CD4-positive, alpha-beta T cell treated with Interleukin-17A for 4 hours (primary cell): ENCODE data around the gene GFAP.

Source experiments
- DNase-seq: peaks from one replicate; pipeline ENCODE4 v3.0.0-alpha.2; 2020; ENCODE audit warnings: mixed read lengths

GFAP gene

DNA sequence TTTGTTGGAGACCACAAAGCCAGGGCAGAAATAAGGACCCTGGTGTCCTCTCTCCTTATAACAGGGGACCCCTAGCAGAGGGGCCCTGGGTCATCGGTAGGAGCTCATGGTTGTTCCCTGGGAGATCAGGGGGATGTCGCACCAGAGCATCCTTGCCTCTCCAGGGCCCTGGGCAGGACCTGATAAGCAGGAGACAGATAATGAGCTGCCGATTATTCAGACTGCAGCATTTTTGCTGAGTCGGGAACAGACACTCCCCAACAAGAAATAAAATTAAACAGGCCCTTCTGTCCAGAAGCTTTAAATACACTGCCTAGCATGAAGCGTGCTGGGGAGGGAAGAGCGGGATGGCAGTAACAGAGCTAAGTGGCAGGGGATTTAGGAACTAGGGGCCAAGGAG is 15.4 kb upstream of the GFAP start:
- DNase-seq, result no peak

DNA sequence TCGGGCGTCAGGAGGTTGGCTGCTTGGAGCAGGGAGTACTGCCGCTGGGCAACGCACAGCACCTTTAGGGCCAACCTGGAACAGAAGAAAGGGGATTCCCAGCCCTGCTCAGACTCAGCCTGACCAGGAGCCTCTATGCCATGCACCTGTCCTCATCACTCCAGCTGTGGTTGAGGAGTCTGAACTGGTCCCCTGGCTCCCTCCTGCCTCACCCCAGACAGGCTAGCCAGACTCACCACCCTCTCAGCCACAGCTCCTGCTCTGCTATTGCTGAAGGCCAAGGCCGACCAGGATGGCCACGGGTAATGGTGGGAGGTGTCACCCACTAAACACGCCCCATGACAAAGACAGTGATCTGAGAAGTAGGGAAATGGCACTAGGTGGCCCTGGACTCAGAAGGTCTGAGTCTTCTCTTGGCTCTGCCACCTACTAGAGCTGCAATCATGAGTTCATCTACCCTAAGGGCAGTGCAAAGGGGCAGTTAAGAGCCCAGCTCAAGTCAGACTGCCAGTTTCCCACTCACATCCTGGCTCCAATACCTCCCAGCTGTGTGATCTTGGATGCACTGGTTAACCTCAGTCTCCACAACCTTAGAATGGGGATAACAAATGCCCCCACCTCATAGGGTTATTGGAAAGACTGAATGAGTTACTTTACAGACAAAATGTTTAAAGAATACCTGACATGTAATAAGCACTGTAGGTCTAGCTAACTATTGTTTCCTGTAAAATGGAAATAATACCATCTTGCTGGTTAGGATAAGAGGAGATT is 13.8 kb upstream of the GFAP start:
- DNase-seq, result no peak

DNA sequence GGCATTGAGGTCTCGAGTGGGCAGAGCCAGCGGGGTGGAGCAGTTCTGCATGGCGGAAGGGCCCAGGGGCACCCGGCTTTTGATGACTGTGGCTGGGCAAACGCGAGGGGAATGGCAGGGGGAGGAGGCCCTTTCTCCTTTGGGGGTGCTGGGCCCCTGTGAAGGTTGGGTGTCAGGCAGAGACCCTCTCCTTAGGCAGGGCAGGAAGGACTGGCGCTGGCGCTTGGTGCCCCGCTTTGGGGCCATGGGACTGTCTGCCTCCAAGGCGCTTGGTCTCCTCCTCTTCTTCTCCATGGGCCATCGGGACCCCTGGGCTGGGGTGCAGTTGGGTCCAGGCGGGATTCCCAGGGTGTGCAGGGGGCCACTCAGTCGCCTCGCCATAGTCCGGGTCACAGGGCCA is 12.8 kb upstream of the GFAP start:
- no peak for DNase-seq

DNA sequence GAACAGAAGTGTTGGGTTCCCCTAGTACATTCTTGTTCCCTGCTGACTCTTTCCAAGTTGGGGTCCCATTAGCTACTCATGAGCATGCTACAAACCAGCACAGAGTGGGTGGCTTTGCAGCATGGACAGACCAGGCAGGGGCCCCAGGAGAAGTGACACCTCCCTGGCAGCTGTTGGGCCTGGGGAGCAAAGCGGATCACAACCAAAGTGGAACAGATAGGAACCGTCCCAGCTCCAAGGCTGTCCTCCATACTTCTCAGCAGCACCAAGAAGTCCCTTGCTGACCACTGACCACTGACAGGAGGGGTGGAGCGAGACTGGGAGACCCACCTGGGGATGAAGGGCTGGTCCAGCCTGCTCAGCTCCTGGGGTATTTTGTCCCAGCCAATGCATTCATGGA is 12.4 kb upstream of the GFAP start:
- no peak for DNase-seq

DNA sequence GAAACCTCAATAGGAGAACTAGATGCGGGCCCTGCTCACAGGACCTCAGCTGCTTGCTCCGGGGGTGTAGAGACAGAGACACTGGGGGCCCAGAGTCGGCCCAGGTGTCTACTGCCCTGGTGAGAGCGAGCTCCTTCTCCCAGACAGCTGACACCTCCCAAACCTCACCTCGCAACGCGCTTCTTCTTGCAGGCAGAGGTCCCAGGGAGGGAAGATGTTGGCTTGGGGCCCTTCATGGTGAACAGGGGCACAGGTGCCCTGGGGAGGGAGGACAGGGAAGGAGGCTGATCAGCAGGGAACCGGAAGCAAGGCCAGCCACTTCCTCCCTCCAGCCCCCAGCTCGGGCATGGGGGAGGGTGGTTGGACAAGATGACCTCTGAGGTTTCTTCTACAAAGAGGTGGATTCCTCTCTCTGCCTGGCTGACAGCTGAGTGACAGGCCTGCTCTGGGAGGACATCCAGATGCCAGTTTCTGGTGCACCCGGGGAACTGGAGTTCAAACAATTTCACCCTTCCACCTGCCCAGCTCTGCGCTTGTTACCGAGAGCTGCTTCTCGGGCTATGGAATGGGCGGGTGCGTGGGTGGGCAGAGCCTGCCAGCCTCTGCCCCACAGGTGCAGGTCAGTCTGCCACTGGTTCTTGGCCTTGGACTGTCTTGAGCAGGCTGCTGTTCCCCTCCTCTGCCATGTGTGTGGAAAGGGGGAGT is 11.7 kb upstream of the GFAP start:
- no peak for DNase-seq

DNA sequence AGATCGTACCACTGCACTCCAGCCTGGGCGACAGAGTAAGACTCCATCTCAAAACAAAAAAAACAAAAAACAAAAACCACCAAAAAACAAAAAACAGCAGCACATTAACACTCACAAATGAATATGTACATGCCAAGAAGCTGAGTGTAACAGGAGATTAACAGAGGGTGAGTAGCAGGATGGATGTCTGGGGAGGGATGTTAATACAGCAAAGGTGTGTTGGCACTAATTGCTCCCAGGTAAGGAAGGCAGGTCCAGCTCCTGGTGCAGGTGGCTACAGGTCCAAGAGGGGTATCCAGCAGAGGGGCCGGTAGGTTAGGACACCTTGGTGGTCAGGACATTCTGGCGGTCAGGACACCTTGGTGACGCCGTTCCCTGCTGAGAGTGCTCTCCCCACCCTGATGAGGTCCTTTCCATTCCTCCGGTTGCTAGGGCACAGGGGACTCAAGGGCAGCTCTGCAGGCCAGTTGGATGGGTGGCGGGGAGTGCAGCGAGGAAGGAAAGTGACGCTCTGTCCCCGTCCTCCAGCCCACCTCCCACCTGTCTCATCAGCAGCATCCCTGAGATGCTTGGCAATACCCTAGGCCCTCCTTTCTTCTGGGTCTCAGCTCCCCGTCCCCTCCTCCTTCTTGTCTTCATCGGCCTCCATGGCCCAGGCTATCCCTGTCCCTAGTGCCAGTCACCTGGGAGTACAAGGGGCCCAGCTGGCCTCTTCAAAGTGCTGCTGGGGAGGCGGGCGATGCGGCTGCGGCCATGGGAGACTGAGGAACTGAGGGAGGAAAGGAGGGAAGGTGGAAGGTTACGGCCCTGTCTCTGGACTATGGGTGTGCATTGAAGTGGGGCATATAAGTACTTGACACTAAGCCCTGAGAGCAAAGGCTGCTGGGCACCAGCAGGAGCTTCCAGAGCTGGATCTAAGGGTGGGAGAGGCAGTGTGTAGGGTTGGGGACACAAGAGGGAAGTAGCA is 10.7 kb upstream of the GFAP start:
- DNase-seq, result no peak

DNA sequence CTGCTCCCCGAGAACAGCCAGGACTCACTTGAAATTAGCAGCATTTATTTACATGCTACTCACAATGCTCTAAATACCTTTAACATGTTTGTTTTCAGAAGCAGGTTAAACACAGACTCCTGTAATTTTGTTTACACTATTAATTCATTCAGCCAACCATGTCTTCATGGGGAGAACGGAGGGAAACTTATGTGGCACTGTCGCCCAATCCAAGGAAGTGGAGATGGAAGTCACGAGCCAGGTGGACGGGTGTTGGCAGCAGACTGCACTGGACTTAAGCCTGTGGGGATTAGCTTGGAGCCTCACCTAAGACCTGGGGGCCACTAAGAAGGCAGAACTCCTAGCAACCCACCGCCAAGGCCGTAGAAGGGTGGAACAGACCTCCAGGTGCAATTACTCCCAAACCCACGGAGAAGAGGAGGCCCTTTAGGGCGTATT is 8.8 kb upstream of the GFAP start:
- no peak for DNase-seq

DNA sequence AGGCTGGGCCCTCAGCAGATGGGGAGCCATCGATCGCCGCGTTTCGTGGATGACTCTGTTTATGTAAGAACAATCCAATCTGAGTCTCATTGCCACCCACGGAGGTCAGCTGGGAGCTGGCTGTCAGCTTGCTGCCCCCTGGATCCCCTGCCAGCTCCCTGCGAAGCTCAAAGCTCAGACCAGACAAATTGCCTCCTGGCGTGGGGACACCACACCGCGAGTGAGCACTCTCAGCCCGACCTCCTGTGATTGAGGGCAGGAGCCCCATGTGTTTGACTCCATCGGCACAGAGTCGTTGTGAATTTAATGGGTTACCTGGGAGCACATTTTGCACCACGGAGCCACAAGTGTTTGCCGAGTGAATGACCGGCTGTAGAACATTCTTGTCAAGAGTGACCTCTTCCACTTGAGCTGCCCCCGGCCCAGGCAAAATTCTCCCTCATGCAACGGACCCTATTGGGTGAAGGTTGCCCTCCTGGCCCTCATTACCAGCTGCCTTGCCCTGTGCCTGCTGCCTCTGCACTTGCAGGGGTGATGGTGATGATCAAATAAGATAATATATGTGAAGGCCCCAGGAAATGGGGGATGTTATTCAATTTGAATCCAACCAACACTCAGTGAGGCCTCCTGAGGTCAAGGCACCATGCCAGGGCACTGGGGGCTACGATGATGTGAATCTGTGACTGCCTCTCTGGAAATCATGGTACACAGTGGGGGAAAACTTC is 7.6 kb upstream of the GFAP start:
- no peak for DNase-seq

DNA sequence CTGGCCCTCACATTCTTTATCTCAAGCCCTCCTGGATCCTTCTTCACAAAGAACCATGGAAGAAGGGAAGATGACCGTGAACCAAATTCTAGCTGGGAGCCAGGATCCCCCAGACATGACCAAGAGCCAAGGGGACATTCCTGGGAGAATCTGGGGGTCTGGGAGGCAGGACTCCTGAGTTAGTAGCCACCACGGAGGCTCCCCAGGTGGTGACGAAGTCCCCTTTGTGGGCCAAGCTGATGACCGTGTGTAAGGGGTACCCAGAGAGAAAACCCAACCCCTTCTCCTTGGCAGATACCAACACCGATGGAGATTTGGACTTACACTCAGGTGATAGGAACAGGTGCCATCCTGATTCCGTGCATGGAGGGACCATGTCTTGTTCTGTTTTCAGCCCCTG is 6.8 kb upstream of the GFAP start:
- no peak for DNase-seq

DNA sequence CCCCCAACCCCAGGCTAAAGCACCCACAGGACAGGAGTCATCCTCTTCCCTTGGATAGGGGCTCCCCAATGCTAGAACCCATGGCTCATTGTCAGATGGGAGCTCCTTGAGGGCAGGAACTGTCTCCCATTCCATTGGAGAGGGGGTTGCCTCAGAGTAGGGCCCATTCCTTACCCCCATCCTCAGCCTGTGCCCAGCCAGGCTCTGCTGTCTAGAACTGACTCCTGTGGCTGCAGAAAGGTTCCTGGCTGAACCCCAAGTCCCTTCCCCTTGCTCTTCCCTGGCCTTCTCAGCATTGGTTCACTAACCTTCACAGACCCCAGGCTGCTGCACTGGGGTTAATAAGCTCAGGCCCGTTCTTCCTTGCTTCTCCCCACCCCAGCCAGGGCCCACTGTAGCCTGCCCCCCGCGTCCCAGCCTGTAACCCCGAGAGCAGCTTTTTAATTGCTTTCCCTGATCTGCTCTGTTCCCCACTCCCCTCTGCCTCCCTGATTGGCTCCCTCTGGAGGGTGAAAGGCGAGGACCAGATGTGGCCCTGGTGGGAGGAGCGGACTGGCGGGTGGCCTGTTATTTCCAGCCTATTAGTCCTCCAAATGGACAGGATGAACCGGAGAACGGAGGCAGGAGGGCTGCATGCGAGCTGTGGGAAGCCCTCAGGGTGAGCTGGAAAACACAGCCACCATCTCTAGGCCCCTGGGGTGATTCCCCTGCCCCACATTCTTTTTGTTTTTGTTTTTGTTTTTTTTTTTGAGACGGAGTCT is 6.0 kb upstream of the GFAP start:
- DNase-seq, result no peak

DNA sequence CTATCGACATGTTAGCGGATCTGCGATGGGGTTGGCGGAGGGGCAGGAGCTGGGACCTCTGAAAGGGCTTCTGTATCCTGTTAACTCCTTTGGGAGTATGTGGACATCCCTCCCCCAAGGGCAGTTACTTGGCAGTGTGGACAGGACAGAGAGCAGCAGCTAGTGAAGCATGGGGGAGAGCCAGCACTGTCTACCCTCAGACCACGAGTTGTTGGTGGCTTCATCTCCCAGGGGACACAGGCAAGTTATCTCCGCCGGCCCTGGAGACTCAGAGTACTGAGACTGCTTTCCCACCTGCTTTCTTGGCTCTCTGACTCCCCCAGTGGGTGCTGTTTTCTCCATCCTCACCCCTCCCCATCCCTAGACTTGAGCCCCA is 5.3 kb upstream of the GFAP start:
- DNase-seq, result no peak

DNA sequence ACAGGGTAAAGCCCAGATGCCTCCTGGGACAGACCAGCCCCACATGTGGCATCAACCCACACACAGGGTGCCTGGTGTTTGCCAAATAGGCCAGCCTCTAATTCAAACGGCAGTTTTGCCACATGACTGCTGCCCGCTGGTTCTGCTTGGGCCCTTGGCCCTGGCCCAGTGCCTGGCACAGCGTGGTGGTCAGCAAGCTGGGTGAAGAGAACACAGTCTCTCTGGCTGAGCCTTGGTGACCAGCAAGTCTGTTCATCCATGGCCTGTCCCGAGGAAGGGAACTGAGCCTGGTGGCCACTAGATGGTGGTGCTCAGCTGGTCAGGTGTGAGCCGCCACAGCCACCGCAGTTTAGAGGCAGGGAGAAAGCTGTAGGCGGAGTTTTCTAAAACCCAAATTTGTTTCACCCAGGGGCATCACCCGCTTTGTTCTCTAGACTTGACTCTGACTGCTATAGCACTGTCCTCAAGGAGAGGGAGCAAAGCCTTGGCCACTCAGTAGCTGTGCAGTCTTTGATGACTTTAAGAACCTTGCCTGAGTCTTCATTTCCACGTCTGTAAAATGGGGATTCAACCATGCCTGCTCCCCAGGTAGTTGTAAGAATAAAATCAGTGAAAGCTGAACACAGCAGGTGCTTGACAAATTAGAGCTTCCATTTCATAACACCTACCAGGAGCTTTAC is 4.7 kb upstream of the GFAP start:
- peak; percentile 70 for DNase-seq

DNA sequence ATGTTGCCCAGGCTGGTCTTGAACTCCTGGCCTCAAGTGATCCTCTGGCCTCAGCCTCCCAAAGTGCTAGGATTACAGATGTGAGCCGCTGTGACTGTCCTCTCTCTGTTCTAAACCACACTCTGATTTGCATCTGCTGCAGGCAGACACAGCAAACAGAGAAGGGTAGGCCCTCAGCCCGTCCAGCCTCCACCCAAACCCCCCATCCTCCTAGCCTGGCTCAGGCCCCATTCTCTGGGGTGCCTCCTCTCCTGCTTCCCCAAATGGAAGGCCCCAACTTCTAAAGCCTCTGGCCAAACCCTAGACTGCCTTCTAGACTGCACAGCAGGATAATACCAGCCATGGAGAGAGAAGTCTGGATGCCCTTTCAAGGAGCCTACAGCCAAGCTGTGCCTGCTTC is 4.1 kb upstream of the GFAP start:
- DNase-seq, result no peak

DNA sequence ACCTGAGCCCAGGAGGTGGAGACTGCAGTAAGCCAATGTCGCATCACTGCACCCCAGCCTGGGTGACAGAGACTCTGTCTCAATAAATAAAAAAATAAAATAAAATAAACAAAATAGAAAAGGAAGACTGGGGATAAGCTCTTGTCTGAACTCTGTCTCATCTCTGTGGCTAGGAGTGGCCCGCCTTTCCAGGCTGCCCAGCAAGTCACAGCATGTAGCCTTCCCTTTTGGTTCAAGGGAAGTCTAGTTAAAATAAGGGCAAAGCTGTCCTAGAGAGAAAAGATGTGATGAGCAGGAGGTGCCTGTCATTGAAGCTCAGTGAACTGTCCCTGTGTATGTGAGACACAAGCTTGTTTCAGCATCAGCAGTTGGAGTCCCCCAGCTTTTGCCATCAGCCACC is 2.7 kb upstream of the GFAP start:
- DNase-seq, result no peak

DNA sequence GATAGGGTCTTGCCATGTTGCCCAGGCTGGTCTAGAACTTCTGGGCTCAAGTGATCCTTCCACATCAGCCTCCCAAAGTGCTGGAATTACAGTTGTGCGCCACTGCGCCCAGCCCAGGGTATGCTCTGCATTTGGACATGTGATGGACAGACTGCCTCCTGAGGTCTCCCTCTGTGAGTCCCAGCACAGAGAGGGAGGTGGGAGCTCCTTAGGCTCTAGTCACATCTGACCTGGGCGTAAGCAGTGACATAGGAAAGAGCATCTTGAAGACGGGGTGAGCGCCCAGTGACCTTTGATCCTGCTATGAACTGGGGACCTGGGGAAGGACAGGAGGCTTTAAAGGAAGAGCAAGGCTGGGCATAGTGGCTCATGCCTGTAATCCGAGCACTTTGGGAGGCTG is 2.2 kb upstream of the GFAP start:
- no peak for DNase-seq

DNA sequence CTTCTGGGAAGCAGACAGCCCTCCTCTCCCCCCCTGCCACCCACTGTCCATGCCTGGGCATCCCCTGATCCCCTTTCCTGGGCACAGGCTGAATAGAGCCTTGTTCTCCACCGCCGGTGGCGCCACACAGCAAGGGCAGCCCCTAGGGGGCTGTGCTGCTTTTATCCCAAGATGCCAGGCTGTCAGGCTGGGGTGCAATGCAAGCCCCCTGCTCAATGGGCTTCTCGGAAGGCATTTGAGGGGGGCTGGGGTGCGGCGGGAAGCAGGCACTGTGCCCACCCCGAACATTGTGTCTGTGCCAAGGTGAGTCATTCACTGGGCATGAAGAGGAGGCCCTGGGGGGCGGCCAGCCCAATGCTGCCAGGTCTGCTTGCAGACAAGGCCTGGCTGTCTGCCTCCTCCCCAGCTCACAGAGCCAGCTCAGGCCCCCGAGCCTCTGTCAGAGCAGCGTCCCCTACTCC is 1.5 kb upstream of the GFAP start:
- no peak for DNase-seq

DNA sequence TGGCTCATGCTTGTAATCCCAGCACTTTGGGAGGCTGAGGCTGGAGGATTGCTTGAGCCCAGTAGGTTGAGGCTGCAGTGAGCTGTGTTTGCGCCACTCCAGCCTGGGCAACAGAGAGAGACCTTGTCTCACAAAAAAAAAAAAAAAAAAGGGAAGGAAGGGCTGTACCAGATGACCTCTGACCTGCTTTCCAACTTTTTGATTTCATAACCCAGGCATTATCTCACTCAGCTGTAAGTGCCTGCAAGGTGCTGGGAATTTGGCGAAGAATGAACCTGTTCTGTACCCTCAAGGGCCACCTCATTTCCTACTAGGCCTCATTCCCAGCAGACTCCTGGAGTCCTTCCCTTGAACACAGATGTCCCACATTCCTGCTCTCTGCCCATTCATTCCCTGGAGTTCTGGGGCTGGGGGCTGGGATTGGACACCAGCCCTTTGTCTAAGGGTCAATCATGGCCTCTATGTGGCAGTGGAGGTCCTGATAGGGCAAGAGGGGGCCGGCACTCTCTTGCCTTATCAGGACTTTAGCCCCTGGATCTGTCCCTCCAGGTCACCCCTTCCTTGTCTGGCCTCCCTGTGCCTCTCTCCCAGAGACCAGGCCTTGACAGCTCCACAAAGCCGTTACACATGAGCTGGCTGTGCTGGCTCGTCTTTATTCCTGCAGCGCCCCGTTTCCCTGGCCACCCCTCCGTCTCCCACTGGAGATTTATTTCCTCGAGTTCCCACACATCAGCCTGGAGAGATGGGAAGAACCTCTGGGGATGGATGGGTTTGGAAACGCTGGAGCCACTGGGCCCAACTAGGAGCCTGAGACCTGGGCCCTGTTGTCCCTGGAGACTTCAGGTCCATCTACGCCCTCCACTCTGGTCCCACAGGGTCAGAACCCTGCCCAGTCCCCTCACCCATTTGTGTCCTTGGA is 821 bp upstream of the GFAP start:
- no peak for DNase-seq

DNA sequence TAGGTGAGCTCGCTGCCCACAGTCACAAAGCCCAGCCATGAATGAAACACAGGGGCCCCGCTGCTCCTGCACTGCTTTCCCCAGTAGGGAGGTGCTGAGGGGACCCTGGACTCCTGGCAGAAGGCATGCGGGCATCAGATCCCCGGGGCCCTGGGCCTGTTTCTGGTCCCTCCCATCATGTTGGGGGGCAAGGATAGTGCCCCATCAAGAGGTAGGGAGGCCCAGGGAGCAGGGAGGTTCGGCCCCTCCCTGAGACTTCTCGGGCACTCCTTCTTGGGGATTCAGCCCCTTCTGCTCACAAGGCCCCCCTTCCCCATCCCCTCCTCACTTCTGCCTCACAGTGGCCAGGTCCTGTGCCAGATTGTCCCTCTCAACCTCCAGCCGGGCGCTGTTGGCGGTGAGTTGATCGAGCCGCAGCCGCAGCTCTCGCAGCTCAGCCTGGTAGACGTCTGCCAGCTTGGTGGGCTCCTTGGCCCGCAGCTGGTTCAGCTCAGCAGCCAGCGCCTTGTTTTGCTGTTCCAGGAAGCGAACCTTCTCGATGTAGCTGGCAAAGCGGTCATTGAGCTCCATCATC is 515 bp downstream of the GFAP start:
- DNase-seq, result no peak

DNA sequence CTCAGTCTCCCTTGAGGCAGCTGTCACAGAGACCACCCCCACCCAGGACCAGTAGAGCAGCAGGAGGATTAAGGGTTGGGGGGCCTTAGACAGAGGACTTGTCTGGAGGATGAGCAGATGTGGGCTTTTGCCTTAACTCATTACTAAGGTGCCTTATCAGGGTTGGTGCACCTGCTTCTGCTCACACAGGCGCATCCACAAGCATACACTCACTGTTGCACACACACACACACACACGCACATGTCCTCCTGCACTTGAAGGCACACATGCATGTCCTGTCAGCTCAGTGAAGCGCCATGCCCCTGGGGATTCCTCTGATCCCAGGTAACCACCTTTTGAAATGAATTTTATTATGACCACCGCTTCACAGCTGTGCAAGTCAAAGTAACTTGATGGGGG is 1.2 kb downstream of the GFAP start:
- DNase-seq, result no peak

DNA sequence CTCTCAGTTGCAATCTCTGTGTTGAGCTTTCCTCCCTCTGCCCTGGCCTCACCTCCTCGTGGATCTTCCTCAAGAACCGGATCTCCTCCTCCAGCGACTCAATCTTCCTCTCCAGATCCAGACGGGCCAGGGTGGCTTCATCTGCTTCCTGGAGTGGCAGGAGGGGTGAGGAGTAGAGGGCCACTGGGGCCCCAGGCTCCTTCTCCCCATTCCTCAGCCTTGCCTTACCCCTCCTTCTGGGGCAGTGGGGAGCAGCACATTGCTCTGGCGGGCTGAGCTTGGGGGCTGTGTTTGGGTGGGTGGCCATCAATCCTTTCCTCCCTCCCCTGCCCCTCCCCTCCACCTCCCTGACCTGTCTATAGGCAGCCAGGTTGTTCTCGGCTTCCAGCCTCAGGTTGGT is 1.6 kb downstream of the GFAP start:
- no peak for DNase-seq
